HAP-1 (cell line): ENCODE data around the gene EGFL8.
"Not testable (repeated sequence)": the region's sequence is repeated elsewhere in the genome, so short reads cannot be mapped to it uniquely, and the experiment has no call there.

ENCODE experiments used
- DNase-seq, 2 experiments: peaks; one replicate each; pipeline ENCODE4 v3.0.0-alpha.2; 2016 to 2020; ENCODE audit warnings: low spot score in 2 of 2
- H3K27me3 ChIP-seq: fragments of 250-450 bp; sonication (Bioruptor Pico); 2 replicates; pipeline ENCODE4 v1.5.1; 2020; ENCODE audit warnings: low read depth, mild to moderate bottlenecking, moderate library complexity
- H3K36me3 ChIP-seq: fragments of 250-450 bp; sonication (Bioruptor Pico); replicated peaks from 2 replicates; pipeline ENCODE4 v1.5.1; 2020; ENCODE audit warnings: mild to moderate bottlenecking
- H3K4me1 ChIP-seq: fragments of 250-450 bp; sonication (Bioruptor Pico); 2 replicates; pipeline ENCODE4 v1.5.1; 2020; ENCODE audit warnings: mild to moderate bottlenecking
- H3K4me3 ChIP-seq: fragments of 250-450 bp; sonication (Bioruptor Pico); 2 replicates; pipeline ENCODE4 v1.5.1; 2020; ENCODE audit warnings: mild to moderate bottlenecking, moderate library complexity
- H3K9me3 ChIP-seq: fragments of 250-450 bp; sonication (Bioruptor Pico); 2 replicates; pipeline ENCODE4 v1.5.1; 2020; ENCODE audit warnings: mild to moderate bottlenecking, moderate library complexity
- in situ Hi-C: fragments of 300-500 bp; cut with MboI; formaldehyde crosslinking; loops from 3 replicates; pipeline ENCODE4 v1.14.3; 2020; ENCODE audit warnings: low sequenced_read_pairs, inconsistent platforms, mixed read lengths

EGFL8 gene

DNA sequence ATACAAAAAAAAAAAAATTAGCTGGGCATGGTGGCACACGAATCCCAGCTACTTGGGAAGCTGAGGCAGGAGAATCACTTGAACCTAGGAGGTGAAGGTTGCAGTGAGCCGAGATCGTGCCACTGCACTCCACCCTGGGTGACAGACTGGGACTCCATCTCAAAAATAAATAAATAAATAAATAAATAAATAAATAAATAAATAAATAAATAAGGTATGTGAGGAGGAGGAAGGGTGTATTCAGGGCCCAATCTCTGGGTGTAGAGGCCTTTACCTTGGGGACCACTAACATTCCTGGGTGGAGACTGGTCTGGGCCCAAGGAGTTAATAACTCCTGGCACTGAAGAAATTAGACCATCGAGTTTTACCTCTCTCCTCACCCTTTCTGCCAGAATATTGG, 47.0 kb downstream of the EGFL8 start:
- H3K36me3 ChIP-seq, in situ Hi-C loops, H3K27me3 ChIP-seq, H3K9me3 ChIP-seq, H3K4me1 ChIP-seq, H3K4me3 ChIP-seq, DNase-seq: not testable (repeated sequence)

DNA sequence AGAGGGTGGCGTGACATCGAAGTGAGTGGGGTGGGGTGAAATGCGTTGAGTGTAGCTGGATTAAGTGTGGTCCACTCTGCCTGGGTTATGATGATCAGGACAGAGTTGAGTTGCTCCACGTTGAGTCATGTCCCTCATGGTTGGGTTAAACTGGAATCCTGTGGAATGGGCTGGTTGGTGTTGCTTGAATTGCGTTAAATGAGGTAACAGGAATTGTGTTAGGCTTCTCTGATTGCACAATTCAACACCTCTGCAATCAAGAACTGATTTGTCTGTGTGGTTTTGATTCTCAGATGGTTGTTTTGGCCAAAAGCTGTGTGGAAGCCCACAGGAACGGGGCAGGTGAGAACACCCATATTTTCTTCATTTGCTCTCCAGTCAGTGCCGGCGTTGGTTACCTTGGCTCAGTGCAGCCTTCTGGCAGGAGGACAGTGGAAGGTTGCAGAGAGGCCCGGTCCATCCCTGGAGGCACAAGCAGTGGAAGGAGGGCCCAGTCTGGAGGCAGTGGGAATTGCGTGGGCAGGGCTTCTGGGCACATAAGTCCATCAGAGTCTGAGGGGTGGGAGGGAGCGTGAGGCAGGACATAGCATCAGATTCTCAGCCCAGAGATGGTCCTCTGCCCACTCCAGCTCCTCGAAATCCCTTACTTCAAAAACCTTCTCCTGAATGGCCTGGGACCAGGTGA, 47.8 kb downstream of the EGFL8 start:
- Histone ChIP-seq H3K27me3 (no peaks in the 10 kb centered on the region), H3K4me3 (no peak overlapping the region), H3K4me1 (no peaks in the 10 kb centered on the region), H3K36me3 (no peaks in the 10 kb centered on the region), H3K9me3 (no peaks in the 10 kb centered on the region)
- in situ Hi-C loops, result no loop called here
- DNase-seq, result no peak

DNA sequence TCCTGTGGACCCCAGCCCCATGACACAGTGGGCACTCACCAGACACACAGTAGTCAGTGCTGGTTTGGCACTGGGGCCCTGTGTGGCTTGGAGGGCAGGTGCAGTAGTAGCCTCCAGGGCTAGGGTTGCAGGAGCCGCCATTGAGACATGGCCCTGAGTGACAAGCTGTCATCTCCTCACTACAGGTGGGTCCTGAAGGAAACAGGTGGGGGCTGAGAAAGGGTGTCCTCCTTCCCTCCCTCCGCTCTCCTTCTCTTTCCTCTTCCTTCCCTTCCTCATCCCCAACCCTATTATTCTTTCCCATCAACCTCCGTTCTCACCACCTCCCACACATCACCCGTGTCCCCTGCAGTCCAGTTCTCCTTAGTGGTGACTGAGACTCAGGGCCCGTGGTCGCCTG, 49.3 kb downstream of the EGFL8 start:
- no peak overlapping the region for H3K4me3 ChIP-seq
- H3K4me1 ChIP-seq, result no peaks in the 10 kb centered on the region
- in situ Hi-C loops, result no loop called here
- H3K36me3 ChIP-seq, result no peaks in the 10 kb centered on the region
- no peaks in the 10 kb centered on the region for H3K9me3 ChIP-seq
- H3K27me3 ChIP-seq, result no peaks in the 10 kb centered on the region
- no peak for DNase-seq

DNA sequence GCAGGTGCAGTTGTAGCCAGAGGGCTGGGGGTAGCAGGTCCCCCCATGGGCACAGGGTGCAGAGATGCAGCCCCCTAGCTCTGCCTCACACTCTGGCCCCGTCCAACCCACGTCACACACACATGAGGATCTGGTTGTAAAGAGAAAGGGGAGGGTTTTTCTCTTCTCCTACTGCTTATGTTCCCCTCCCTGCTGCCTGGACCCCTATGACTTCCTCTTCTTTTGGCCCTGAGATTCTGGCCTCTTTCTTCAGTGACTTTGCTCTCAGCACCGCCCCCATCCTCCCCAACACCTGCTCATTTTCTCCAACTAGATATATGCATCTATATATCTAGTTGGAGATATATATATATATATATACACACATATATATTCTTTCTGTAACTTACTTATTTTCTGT, 49.7 kb downstream of the EGFL8 start:
- no peaks in the 10 kb centered on the region for H3K27me3 ChIP-seq
- H3K9me3 ChIP-seq, result no peaks in the 10 kb centered on the region
- in situ Hi-C loops, result no loop called here
- no peak overlapping the region for H3K4me3 ChIP-seq
- no peak for DNase-seq
- H3K36me3 ChIP-seq, result no peaks in the 10 kb centered on the region
- no peaks in the 10 kb centered on the region for H3K4me1 ChIP-seq

DNA sequence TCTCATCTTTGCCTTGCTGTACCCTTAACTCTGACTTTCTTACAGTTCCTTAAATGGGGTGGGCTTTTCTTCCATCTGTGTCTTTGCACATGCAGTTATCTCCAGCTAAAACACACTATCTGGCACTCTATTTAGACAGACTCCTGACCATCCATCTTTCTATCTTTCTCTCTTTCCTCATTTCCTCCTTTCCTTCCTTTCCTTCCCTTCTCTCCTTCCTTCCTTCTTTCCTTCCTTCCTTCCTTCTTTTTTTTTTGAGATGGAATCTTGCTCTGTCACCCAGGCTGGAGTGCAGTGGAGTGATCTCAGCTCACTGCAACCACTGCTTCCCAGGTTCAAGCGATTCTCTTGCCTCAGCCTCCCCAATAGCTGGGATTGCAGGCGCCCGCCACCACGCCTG, 51.2 kb downstream of the EGFL8 start:
- no peaks in the 10 kb centered on the region for H3K27me3 ChIP-seq
- H3K36me3 ChIP-seq, result no peaks in the 10 kb centered on the region
- H3K9me3 ChIP-seq, result no peaks in the 10 kb centered on the region
- DNase-seq, result no peak
- in situ Hi-C loops, result no loop called here
- no peak overlapping the region for H3K4me3 ChIP-seq
- no peaks in the 10 kb centered on the region for H3K4me1 ChIP-seq

DNA sequence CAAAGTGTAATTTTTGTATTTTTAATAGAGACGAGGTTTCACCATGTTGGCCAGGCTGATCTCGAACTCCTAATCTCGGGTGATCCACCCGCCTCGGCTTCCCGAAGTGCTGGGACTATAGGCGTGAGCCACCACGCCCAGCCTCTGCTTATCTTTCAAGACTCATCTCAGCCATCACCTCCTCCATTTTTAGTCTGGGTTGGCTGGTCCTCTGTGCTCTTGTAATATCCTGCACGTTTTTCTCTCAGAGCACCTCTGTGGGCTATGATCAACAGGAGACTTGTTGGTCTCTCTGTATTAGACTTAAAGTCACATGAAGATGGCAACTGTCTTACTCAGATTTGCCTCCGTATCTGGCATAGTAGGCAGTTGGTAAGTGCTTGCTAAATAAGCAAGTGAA, 51.9 kb downstream of the EGFL8 start:
- no peaks in the 10 kb centered on the region for H3K27me3 ChIP-seq
- in situ Hi-C loops, result no loop called here
- no peaks in the 10 kb centered on the region for H3K4me1 ChIP-seq
- no peaks in the 10 kb centered on the region for H3K9me3 ChIP-seq
- no peak overlapping the region for H3K4me3 ChIP-seq
- no peaks in the 10 kb centered on the region for H3K36me3 ChIP-seq
- no peak for DNase-seq

DNA sequence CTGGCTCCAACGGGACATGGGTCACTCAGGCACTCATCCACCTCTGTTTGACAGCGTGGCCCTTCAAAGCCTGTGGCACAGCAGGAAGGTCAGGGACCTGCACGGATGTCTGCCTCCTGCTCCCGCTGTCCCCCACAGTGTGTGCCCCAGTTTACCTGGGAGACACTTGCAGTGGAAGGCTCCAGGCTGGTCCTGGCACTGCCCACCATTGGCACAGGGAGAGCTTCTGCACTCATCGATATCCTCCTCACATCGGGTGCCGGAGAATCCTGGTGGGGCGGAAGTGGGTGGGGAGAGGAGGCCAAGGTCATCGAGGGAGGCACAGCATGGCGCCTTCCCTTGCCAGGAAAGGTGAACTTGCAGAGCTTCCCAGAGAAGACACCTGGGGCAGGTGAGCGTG, 52.6 kb downstream of the EGFL8 start:
- in situ Hi-C loops, result no loop called here

More for the DNA sequence above, 52.6 kb downstream of the EGFL8 start:
- H3K9me3 ChIP-seq, result no peaks in the 10 kb centered on the region
- H3K27me3 ChIP-seq, result peaks cover 5% of the 10 kb centered on the region
- H3K4me1 ChIP-seq, result no peaks in the 10 kb centered on the region
- no peak overlapping the region for H3K4me3 ChIP-seq
- no peak for DNase-seq
- H3K36me3 ChIP-seq, result no peaks in the 10 kb centered on the region
